Psoas muscle (tissue), 8 donors: Measurements from ENCODE around the gene OSBPL5. TPM values are rescaled to one million over a fixed set of nuclear protein-coding genes. Genes with fewer than 3 reads are reported as not detected.

Source experiments
- ATAC-seq, 4 donors: fragments of 200-7000 bp; cut with Tn5 transposase; one replicate each; pipeline ENCODE4 v1.9.1; 2020; ENCODE audit warnings: moderate library complexity in 3 of 4, mild to moderate bottlenecking in 2 of 4
- DNase-seq, 2 donors: peaks; one replicate each; pipeline ENCODE4 v3.0.0-alpha.2; 2020
- H3K27ac ChIP-seq: fragments of 200-600 bp; one replicate; pipeline ENCODE4 v1.8.0; 2022
- H3K27me3 ChIP-seq, 3 donors: fragments of 200-600 bp in 1 of 3; one replicate each; pipeline versions ENCODE4 v1.6.1 to v1.8.0; 2013 to 2022; ENCODE audit warnings: low read length in 2 of 3, mild to moderate bottlenecking in 2 of 3, moderate library complexity in 1 of 3; ENCODE audit not compliant: insufficient read depth in 3 of 3
- H3K36me3 ChIP-seq, 2 donors: fragments of 200-600 bp in 1 of 2; one replicate each; pipeline versions ENCODE4 v1.6.1 to v1.8.0; 2013 to 2022; ENCODE audit warnings: low read depth in 1 of 2, mild to moderate bottlenecking in 1 of 2, moderate library complexity in 1 of 2; ENCODE audit not compliant: insufficient read depth in 1 of 2
- H3K4me1 ChIP-seq: fragments of 200-600 bp; one replicate; pipeline ENCODE4 v1.8.0; 2022
- H3K4me3 ChIP-seq: fragments of 200-600 bp; one replicate; pipeline ENCODE4 v1.8.0; 2022; ENCODE audit warnings: mild to moderate bottlenecking
- H3K9me3 ChIP-seq: fragments of 200-600 bp; one replicate; pipeline ENCODE4 v1.8.0; 2022
- CTCF ChIP-seq: fragments of 200-600 bp; IDR thresholded peaks from one replicate; pipeline ENCODE4 v1.8.0; 2022; ENCODE audit warnings: antibody characterized with exemption
- WGBS, 3 donors: extraction: QIAGEN DNeasy Blood & Tissue Kit; methylation state at CpG; one replicate each; pipeline versions ENCODE4 v1.1.6 to v1.1.7; 2013; 5-methylcytosine and 5-hydroxymethylcytosine counted together
- intact Hi-C, 2 donors: fragments of 100-400 bp; cut with DNase I; formaldehyde crosslinking; loops; one replicate each; pipeline versions ENCODE4 v1.11.0 to v1.14.2; 2022
- polyA plus RNA-seq, 3 donors: library from polyadenylated mRNA; stranded (reverse); fragments of 200-250 nt; gene quantifications; one replicate each; pipeline ENCODE4 v1.2.3, GENCODE V29; 2013
- total RNA-seq, 4 donors: library from RNA; stranded (reverse); fragmentation: NEBNext Ultra II Directional in 2 of 4; extraction: Animal tissue kit (Norgen Biotek cat#: 25700) in 2 of 4; gene quantifications; one replicate each; pipeline versions ENCODE4 v1.2.1 to v1.2.4, GENCODE V29; 2021 to 2023
- donor health status: healthy with polysubstance abuse.
- donor health status: DM: no; HTN: no; CAD: no; lungs with moderate emphysema.
- donor health status: Bipolar disorder and iron deficiency.
- donor health status: healthy.
- donor health status: DM: yes; HTN: yes; CAD: no.
- donor health status: DM: no; HTN: no; CAD: no.
- donor health status: DM: no; HTN: no; CAD: no.
- donor health status: DM: yes; HTN: yes; CAD: no.

OSBPL5 gene
- total and polyA plus RNA-seq, 7 donors = 3.4 to 12.4 (median 6.9) TPM

- no peaks in the 10 kb centered on the region for H3K4me1 ChIP-seq
- ATAC-seq (no peak), DNase-seq (peak in 1 of 2 donors; percentile 46)
- H3K9me3 ChIP-seq = no peaks in the 10 kb centered on the region
- WGBS, 3 donors = 80 to 90% (median 80%) methylated on average over 10 to 11 of the region's 11 CpGs
- H3K27ac ChIP-seq = no peak overlapping the region
- H3K27me3 ChIP-seq = no peaks in the 10 kb centered on the region
- intact Hi-C loops = no loop called here
- peaks cover 0 to 28% of the 10 kb centered on the region in 2 donors for H3K36me3 ChIP-seq
- no peak overlapping the region for H3K4me3 ChIP-seq
- TF ChIP-seq CTCF = no peak
These were observed 56.9 kb downstream of the OSBPL5 start for GRCh38 chr11:3108183-3108721.

- Histone ChIP-seq H3K9me3 (no peaks in the 10 kb centered on the region), H3K27me3 (no peaks in the 10 kb centered on the region), H3K27ac (no peak overlapping the region), H3K4me1 (no peaks in the 10 kb centered on the region), H3K36me3 (peaks cover 0 to 28% of the 10 kb centered on the region in 2 donors), H3K4me3 (no peak overlapping the region)
- peak in 1 of 2 donors; percentile 50 for DNase-seq
- WGBS, 3 donors = 85 to 92% (median 87%) methylated on average over 14 to 21 of the region's 21 CpGs
- intact Hi-C loops = no loop called here
- ATAC-seq = no peak
- TF ChIP-seq CTCF = no peak
These were observed 57.4 kb downstream of the OSBPL5 start for GRCh38 chr11:3107608-3108182.

- Histone ChIP-seq H3K4me3 (no peak overlapping the region), H3K4me1 (no peaks in the 10 kb centered on the region), H3K27me3 (no peaks in the 10 kb centered on the region), H3K9me3 (no peaks in the 10 kb centered on the region), H3K27ac (no peak overlapping the region), H3K36me3 (peaks cover 0 to 30% of the 10 kb centered on the region in 2 donors)
- WGBS, 3 donors = 90 to 94% (median 91%) methylated on average over 20 to 21 of the region's 21 CpGs
- intact Hi-C loops = no loop called here
- DNase-seq = no peak
- no peak for TF ChIP-seq CTCF
- no peak for ATAC-seq
These were observed 58.2 kb downstream of the OSBPL5 start for GRCh38 chr11:3106736-3107524.

- DNase-seq (no peak), ATAC-seq (no peak)
- intact Hi-C loops = no loop called here
- 91 to 92% (median 92%) methylated on average over 35 to 41 of the region's 41 CpGs for WGBS, 3 donors
- Histone ChIP-seq H3K4me3 (no peak overlapping the region), H3K27me3 (no peaks in the 10 kb centered on the region), H3K36me3 (peaks cover 0 to 34% of the 10 kb centered on the region in 2 donors), H3K4me1 (no peaks in the 10 kb centered on the region), H3K9me3 (no peaks in the 10 kb centered on the region), H3K27ac (no peak overlapping the region)
- no peak for TF ChIP-seq CTCF
These were observed 59.0 kb downstream of the OSBPL5 start for GRCh38 chr11:3105791-3106735.
